Activated T-cell treated with anti-CD3 and anti-CD28 coated beads, Interleukin-2, amount 50 U/mL, for 72 hours (primary cell): ENCODE measurements around the gene C15orf40. TPM values are rescaled to one million over a fixed set of nuclear protein-coding genes. Genes with fewer than 3 reads are reported as not detected.

Experiments
- ATAC-seq, 2 donors: fragments of 150-1000 bp; cut with Tn5 transposase; replicated peaks in 1 of 2; 2 replicates each; pipeline ENCODE4 v1.10.0; 2021; ENCODE audit warnings: moderate library complexity in 2 of 2, mild to moderate bottlenecking in 1 of 2
- DNase-seq, 2 donors: peaks; one replicate each; pipeline ENCODE4 v3.0.0; 2021 to 2022; ENCODE audit warnings: mixed read lengths in 1 of 2
- H3K27ac Mint-ChIP-seq: one replicate; pipeline ENCODE4 v1.8.0; 2022; ENCODE audit warnings: mild to moderate bottlenecking, moderate library complexity, mixed read lengths
- H3K27me3 Mint-ChIP-seq: one replicate; pipeline ENCODE4 v1.8.0; 2022; ENCODE audit warnings: low read depth, mixed read lengths
- H3K36me3 Mint-ChIP-seq, 2 donors: one replicate each; pipeline ENCODE4 v1.8.0; 2022; ENCODE audit warnings: mixed read lengths in 2 of 2, mild to moderate bottlenecking in 1 of 2; ENCODE audit not compliant: insufficient read depth in 2 of 2
- H3K4me1 Mint-ChIP-seq: one replicate; pipeline ENCODE4 v1.8.0; 2022; ENCODE audit warnings: low read depth, mixed read lengths
- H3K4me3 Mint-ChIP-seq, 2 donors: one replicate each; pipeline ENCODE4 v1.8.0; 2022; ENCODE audit warnings: mild to moderate bottlenecking in 2 of 2, mixed read lengths in 2 of 2, moderate library complexity in 2 of 2
- H3K9me3 Mint-ChIP-seq, 2 donors: one replicate each; pipeline ENCODE4 v1.8.0; 2022; ENCODE audit warnings: mixed read lengths in 2 of 2
- total RNA-seq, 2 donors: library from RNA; stranded (reverse); gene quantifications; one replicate each; pipeline ENCODE4 v1.2.3, GENCODE V29; 2022

The C15orf40 gene
- total RNA-seq, 2 donors from 2014 or later: 31.5 to 40.8 TPM

DNA sequence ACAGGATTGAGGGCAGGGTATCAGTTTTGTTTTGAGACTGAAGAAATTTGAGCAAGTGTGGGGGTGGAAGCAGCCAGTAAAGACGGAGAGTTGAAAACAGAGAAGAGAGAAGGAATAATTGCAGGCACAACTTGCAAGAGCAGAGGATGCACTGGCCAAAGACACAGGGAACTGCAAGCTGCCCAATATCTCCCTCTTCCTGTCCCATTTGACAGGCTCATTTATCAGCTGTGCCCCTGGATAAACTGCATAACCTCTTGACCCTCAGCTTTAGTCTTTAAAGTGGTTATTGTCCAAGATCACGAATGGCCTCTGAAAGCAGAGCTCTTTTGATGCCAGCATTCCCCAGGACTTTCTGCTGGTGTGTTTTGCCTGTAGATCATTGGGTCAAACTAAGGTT is 30.5 kb downstream of the C15orf40 start:
- Mint-ChIP-seq H3K4me1 (peaks cover 31% of the 10 kb centered on the region), H3K36me3 (peaks cover 2 to 4% of the 10 kb centered on the region in 2 donors), H3K9me3 (no peaks in the 10 kb centered on the region), H3K27me3 (no peaks in the 10 kb centered on the region), H3K27ac (no peak overlapping the region), H3K4me3 (no peak overlapping the region)
- DNase-seq: no peak
- no peak for ATAC-seq

DNA sequence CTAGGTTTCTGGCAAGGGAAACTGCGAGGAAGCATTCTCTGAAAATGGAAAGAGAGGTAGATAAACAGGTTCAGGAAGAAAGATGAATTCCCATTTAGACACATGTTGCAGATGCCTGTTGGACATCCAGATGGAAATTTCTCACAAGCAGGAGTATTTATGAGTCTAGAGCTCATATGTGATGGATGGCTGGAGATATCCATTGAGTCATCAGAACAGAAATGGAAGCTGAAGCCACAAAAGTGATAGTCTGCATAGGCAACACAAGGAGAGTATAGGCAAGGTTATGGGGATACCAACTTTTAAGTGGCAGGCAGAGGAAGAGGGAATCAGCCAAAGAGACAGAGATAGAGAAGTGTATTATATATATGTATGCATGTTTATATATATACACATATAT is 31.7 kb downstream of the C15orf40 start:
- H3K4me1 Mint-ChIP-seq: peaks cover 19% of the 10 kb centered on the region

DNA sequence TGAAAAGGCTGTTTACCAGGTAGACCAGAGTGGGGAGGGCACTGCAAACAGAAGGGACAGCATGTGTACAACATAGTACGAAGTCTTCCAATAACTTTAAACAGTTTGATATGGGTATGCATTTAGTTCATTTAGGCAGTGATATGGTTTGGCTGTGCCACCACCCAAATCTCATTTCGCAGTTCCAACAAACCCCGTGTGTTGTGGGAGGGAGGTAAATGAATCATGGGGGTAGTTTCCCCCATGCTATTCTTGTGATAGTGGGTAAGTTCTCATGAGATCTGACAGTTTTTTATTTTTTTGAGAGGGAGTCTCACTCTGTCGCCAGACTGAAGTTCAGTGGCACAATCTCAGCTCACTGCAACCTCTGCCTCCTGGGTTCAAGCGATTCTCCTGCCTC is 33.0 kb downstream of the C15orf40 start:
- H3K9me3 Mint-ChIP-seq: no peaks in the 10 kb centered on the region
- H3K27ac Mint-ChIP-seq: no peak overlapping the region
- peaks cover 0 to 2% of the 10 kb centered on the region in 2 donors for H3K36me3 Mint-ChIP-seq
- peaks cover 15% of the 10 kb centered on the region for H3K4me1 Mint-ChIP-seq
- no peaks in the 10 kb centered on the region for H3K27me3 Mint-ChIP-seq
- peak; percentile 41 to 74 for ATAC-seq
- peak; percentile 10 to 22 for DNase-seq
- no peak overlapping the region for H3K4me3 Mint-ChIP-seq

More for the DNA sequence above, 31.7 kb downstream of the C15orf40 start:
- Mint-ChIP-seq H3K9me3 (no peaks in the 10 kb centered on the region), H3K27me3 (no peaks in the 10 kb centered on the region), H3K4me3 (no peak overlapping the region), H3K36me3 (peaks cover 0 to 2% of the 10 kb centered on the region in 2 donors), H3K27ac (no peak overlapping the region)
- no peak for DNase-seq
- no peak for ATAC-seq

DNA sequence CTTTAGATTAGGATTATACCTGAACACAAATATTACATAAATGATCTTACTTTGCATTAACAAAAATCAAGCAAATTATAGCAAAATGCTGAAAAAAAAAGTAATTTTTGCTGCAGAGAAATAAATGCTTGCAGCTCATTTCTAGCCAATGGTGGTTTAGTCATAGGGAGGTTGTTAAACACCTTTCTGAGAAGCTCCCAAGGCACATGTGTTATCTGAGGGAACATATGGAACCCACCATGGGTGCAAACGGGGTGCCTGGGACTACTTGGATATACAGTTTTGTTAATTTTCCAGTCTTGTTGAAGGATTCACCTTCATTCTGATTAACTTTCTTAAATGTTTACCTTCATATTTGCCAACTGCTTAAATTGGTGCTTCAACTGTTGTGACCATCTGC is 34.4 kb downstream of the C15orf40 start:
- H3K4me1 Mint-ChIP-seq: peaks cover 15% of the 10 kb centered on the region
- peaks cover 0 to 2% of the 10 kb centered on the region in 2 donors for H3K36me3 Mint-ChIP-seq
- H3K4me3 Mint-ChIP-seq: no peak overlapping the region
- no peak for DNase-seq
- no peak for ATAC-seq
- H3K9me3 Mint-ChIP-seq: no peaks in the 10 kb centered on the region
- no peak overlapping the region for H3K27ac Mint-ChIP-seq
- H3K27me3 Mint-ChIP-seq: no peaks in the 10 kb centered on the region

- H3K4me3 Mint-ChIP-seq: no peak overlapping the region
These were observed 38.4 kb downstream of the C15orf40 start for GRCh38 chr15:82972990-82973389.

GRCh38 chr15:82971218-82971984 is 40.0 kb downstream of the C15orf40 start:
- Mint-ChIP-seq H3K27ac (no peak overlapping the region), H3K9me3 (no peaks in the 10 kb centered on the region), H3K4me1 (peaks cover 11% of the 10 kb centered on the region), H3K36me3 (no peaks in the 10 kb centered on the region), H3K27me3 (peaks cover 8% of the 10 kb centered on the region), H3K4me3 (no peak overlapping the region)
- ATAC-seq: no peak
- no peak for DNase-seq

More at GRCh38 chr15:82972990-82973389, 38.4 kb downstream of the C15orf40 start:
- Mint-ChIP-seq H3K4me1 (peaks cover 5% of the 10 kb centered on the region), H3K36me3 (peaks cover 0 to 2% of the 10 kb centered on the region in 2 donors), H3K27me3 (peaks cover 8% of the 10 kb centered on the region), H3K27ac (no peak overlapping the region), H3K9me3 (no peaks in the 10 kb centered on the region)
- DNase-seq (no peak), ATAC-seq (no peak)

- peaks cover 8% of the 10 kb centered on the region for H3K27me3 Mint-ChIP-seq
- H3K27ac Mint-ChIP-seq: no peak overlapping the region
- H3K4me1 Mint-ChIP-seq: peaks cover 17% of the 10 kb centered on the region
- no peak overlapping the region for H3K4me3 Mint-ChIP-seq
- H3K36me3 Mint-ChIP-seq: no peaks in the 10 kb centered on the region
- no peak for ATAC-seq
- H3K9me3 Mint-ChIP-seq: no peaks in the 10 kb centered on the region
- no peak for DNase-seq
These were observed 40.7 kb downstream of the C15orf40 start for GRCh38 chr15:82970696-82971095.

GRCh38 chr15:82970078-82970686 is 41.3 kb downstream of the C15orf40 start:
- peaks cover 17% of the 10 kb centered on the region for H3K4me1 Mint-ChIP-seq
- no peak overlapping the region for H3K27ac Mint-ChIP-seq
- no peaks in the 10 kb centered on the region for H3K36me3 Mint-ChIP-seq
- H3K4me3 Mint-ChIP-seq: no peak overlapping the region
- H3K9me3 Mint-ChIP-seq: no peaks in the 10 kb centered on the region
- ATAC-seq: no peak
- H3K27me3 Mint-ChIP-seq: peaks cover 8% of the 10 kb centered on the region
- DNase-seq: no peak

DNA sequence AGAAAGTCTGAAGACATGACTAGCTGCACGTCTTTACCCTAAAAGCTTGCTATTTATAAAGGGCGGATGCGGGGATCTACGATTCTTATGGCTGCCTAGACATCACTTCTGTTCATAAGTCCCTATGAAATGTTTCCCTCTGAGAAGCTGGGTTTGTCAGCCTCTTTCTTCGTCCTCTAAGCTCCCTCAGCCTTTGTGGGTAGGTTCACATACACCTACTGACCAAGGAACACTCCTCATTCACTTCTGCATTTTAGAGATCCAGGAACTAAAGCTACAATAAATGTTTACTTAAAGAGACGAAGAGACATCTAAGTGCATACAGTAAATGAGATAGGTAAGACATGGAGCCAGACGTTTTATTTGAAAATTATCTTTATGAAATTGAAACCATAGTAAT is 42.1 kb downstream of the C15orf40 start:
- ATAC-seq (no peak), DNase-seq (no peak)
- H3K27ac Mint-ChIP-seq: no peak overlapping the region

GRCh38 chr15:82968066-82968465 is 43.4 kb downstream of the C15orf40 start:
- no peaks in the 10 kb centered on the region for H3K36me3 Mint-ChIP-seq
- H3K4me1 Mint-ChIP-seq: peaks cover 17% of the 10 kb centered on the region
- DNase-seq (no peak), ATAC-seq (no peak)
- H3K27ac Mint-ChIP-seq: no peak overlapping the region
- no peaks in the 10 kb centered on the region for H3K9me3 Mint-ChIP-seq
- H3K27me3 Mint-ChIP-seq: peaks cover 8% of the 10 kb centered on the region
- no peak overlapping the region for H3K4me3 Mint-ChIP-seq

More for the DNA sequence above, 42.1 kb downstream of the C15orf40 start:
- Mint-ChIP-seq H3K9me3 (no peaks in the 10 kb centered on the region), H3K36me3 (no peaks in the 10 kb centered on the region), H3K27me3 (peaks cover 8% of the 10 kb centered on the region), H3K4me3 (no peak overlapping the region), H3K4me1 (peaks cover 17% of the 10 kb centered on the region)

DNA sequence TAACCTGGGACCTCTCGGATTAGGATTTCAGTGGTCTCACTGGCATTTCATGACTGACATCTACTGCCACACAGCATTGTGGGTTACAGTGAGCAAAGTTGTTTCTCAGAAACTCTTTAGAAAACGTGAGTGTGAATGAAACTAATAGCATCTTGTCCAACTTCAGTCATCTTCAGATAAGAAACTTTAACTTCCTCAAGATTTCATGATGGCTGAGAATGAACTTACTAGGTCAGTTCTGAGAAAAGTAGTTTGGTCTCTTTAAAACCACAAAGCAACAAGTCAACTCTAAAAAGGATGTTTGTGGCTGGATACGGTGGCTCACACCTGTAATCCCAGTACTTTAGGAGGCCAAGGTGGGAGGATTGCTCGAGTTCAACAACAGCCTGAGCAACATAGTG is 44.8 kb downstream of the C15orf40 start:
- Mint-ChIP-seq H3K27me3 (peaks cover 8% of the 10 kb centered on the region), H3K9me3 (no peaks in the 10 kb centered on the region), H3K27ac (peak overlapping the region; percentile 23), H3K36me3 (no peaks in the 10 kb centered on the region), H3K4me1 (peaks cover 17% of the 10 kb centered on the region), H3K4me3 (no peak overlapping the region)
- DNase-seq: peak; percentile 48 to 55
- peak; percentile 92 to 94 for ATAC-seq

- Mint-ChIP-seq H3K9me3 (no peaks in the 10 kb centered on the region), H3K27me3 (peaks cover 8% of the 10 kb centered on the region), H3K4me3 (no peak overlapping the region), H3K36me3 (no peaks in the 10 kb centered on the region), H3K27ac (no peak overlapping the region), H3K4me1 (peaks cover 17% of the 10 kb centered on the region)
- DNase-seq: no peak
- ATAC-seq: no peak
These were observed 46.5 kb downstream of the C15orf40 start for GRCh38 chr15:82964890-82965289.

- peaks cover 6% of the 10 kb centered on the region for H3K27me3 Mint-ChIP-seq
- peaks cover 17% of the 10 kb centered on the region for H3K4me1 Mint-ChIP-seq
- no peaks in the 10 kb centered on the region for H3K36me3 Mint-ChIP-seq
- no peak for ATAC-seq
- H3K9me3 Mint-ChIP-seq: no peaks in the 10 kb centered on the region
- no peak overlapping the region for H3K27ac Mint-ChIP-seq
- no peak for DNase-seq
- no peak overlapping the region for H3K4me3 Mint-ChIP-seq
These were observed 47.7 kb downstream of the C15orf40 start for GRCh38 chr15:82963471-82964341.
